ENCODE measurements around the gene MYO1E. TPM values are rescaled to one million over a fixed set of nuclear protein-coding genes. Genes with fewer than 3 reads are reported as not detected.

Gene MYO1E
- total RNA-seq, 2 donors from 2014 or later = 47.8 to 65.6 TPM

DNA sequence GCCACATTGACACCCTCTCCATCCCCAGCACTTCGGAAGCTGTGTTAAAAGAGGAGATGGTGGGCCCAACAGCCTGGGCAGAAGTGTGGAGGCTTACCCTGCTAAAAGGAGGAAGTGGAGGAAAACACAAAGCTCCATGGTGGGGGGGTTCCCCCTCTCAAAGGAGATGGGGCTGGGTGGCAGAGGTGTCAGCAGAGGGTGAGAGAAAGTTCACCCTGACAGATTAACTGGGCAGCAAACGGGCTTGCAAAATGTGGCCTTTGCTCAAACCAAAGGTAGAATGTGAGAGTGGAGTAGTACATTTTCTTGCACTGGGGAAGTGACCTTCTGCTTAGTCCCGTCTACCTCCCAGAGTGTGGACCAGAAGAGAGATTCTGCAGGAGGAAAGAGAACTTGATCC, 44.7 kb downstream of the MYO1E start:
- no peak for DNase-seq
- peaks cover 13% of the 10 kb centered on the region for H3K4me1 Mint-ChIP-seq
- Histone ChIP-seq H3K9me3 (ENCODE audit: control insufficient read depth, low read length) (no peaks in the 10 kb centered on the region), H3K36me3 (ENCODE audit: control insufficient read depth, insufficient read depth, low read length) (no peaks in the 10 kb centered on the region), H3K27me3 (ENCODE audit: control insufficient read depth, insufficient read depth, low read length, poor library complexity, severe bottlenecking) (no peaks in the 10 kb centered on the region), H3K4me3 (ENCODE audit: low read length) (no peak overlapping the region), H3K27ac (ENCODE audit: low read depth, low read length) (no peak overlapping the region), H3K4me1 (ENCODE audit: control insufficient read depth, insufficient read depth, low read length) (no peaks in the 10 kb centered on the region), H3K9ac (ENCODE audit: extremely low read depth, low read length, poor library complexity, severe bottlenecking) (no peak overlapping the region)
- H3K36me3 Mint-ChIP-seq (ENCODE audit: low read depth) = no peaks in the 10 kb centered on the region
- H3K27ac Mint-ChIP-seq = no peak overlapping the region
- no peak overlapping the region for H3K4me3 Mint-ChIP-seq
- H3K9me3 Mint-ChIP-seq = no peaks in the 10 kb centered on the region
- no peaks in the 10 kb centered on the region for H3K27me3 Mint-ChIP-seq (ENCODE audit: insufficient read depth)
- TF ChIP-seq, protein P1, sequence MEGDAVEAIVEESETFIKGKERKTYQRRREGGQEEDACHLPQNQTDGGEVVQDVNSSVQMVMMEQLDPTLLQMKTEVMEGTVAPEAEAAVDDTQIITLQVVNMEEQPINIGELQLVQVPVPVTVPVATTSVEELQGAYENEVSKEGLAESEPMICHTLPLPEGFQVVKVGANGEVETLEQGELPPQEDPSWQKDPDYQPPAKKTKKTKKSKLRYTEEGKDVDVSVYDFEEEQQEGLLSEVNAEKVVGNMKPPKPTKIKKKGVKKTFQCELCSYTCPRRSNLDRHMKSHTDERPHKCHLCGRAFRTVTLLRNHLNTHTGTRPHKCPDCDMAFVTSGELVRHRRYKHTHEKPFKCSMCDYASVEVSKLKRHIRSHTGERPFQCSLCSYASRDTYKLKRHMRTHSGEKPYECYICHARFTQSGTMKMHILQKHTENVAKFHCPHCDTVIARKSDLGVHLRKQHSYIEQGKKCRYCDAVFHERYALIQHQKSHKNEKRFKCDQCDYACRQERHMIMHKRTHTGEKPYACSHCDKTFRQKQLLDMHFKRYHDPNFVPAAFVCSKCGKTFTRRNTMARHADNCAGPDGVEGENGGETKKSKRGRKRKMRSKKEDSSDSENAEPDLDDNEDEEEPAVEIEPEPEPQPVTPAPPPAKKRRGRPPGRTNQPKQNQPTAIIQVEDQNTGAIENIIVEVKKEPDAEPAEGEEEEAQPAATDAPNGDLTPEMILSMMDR (conservative IDR thresholded peaks at IDR 0.05) = no peak
- 84 to 100% methylated on average over 2 to 3 of the region's 3 CpGs for WGBS, 2 experiments (ENCODE audit: insufficient coverage in 1 of 2, insufficient read length in 1 of 2)

GRCh38 chr15:59326856-59327255, 45.8 kb downstream of the MYO1E start:
- Histone ChIP-seq H3K36me3 (ENCODE audit: control insufficient read depth, insufficient read depth, low read length) (no peaks in the 10 kb centered on the region), H3K9me3 (ENCODE audit: control insufficient read depth, low read length) (no peaks in the 10 kb centered on the region), H3K27me3 (ENCODE audit: control insufficient read depth, insufficient read depth, low read length, poor library complexity, severe bottlenecking) (no peaks in the 10 kb centered on the region), H3K27ac (ENCODE audit: low read depth, low read length) (no peak overlapping the region), H3K9ac (ENCODE audit: extremely low read depth, low read length, poor library complexity, severe bottlenecking) (no peak overlapping the region), H3K4me3 (ENCODE audit: low read length) (no peak overlapping the region), H3K4me1 (ENCODE audit: control insufficient read depth, insufficient read depth, low read length) (no peaks in the 10 kb centered on the region)
- no peak overlapping the region for H3K4me3 Mint-ChIP-seq
- H3K36me3 Mint-ChIP-seq (ENCODE audit: low read depth) = no peaks in the 10 kb centered on the region
- WGBS, 2 experiments (ENCODE audit: insufficient coverage in 1 of 2, insufficient read length in 1 of 2) = 77 to 92% methylated on average over 2 to 6 of the region's 6 CpGs
- H3K27me3 Mint-ChIP-seq (ENCODE audit: insufficient read depth) = no peaks in the 10 kb centered on the region
- H3K4me1 Mint-ChIP-seq = peaks cover 13% of the 10 kb centered on the region
- H3K27ac Mint-ChIP-seq = no peak overlapping the region
- DNase-seq = no peak
- H3K9me3 Mint-ChIP-seq = no peaks in the 10 kb centered on the region
- TF ChIP-seq, protein P1 (conservative IDR thresholded peaks at IDR 0.05) = no peak

- H3K9me3 ChIP-seq (ENCODE audit: control insufficient read depth, low read length) = peaks cover 9% of the 10 kb centered on the region
Measured at GRCh38 chr15:59322056-59322759, 50.5 kb downstream of the MYO1E start.

More at GRCh38 chr15:59322056-59322759, 50.5 kb downstream of the MYO1E start:
- no peak for DNase-seq
- Histone ChIP-seq H3K4me1 (ENCODE audit: control insufficient read depth, insufficient read depth, low read length) (no peaks in the 10 kb centered on the region), H3K4me3 (ENCODE audit: low read length) (no peak overlapping the region), H3K9ac (ENCODE audit: extremely low read depth, low read length, poor library complexity, severe bottlenecking) (no peak overlapping the region), H3K27ac (ENCODE audit: low read depth, low read length) (no peak overlapping the region), H3K36me3 (ENCODE audit: control insufficient read depth, insufficient read depth, low read length) (no peaks in the 10 kb centered on the region), H3K27me3 (ENCODE audit: control insufficient read depth, insufficient read depth, low read length, poor library complexity, severe bottlenecking) (no peaks in the 10 kb centered on the region)
- H3K4me3 Mint-ChIP-seq = no peak overlapping the region
- no peaks in the 10 kb centered on the region for H3K27me3 Mint-ChIP-seq (ENCODE audit: insufficient read depth)
- H3K4me1 Mint-ChIP-seq = peaks cover 2% of the 10 kb centered on the region
- H3K27ac Mint-ChIP-seq = no peak overlapping the region
- no CpG with 5 or more reads among the region's 2 CpGs for WGBS, 2 experiments (ENCODE audit: insufficient coverage in 1 of 2, insufficient read length in 1 of 2)
- H3K9me3 Mint-ChIP-seq = peaks cover 12% of the 10 kb centered on the region
- H3K36me3 Mint-ChIP-seq (ENCODE audit: low read depth) = no peaks in the 10 kb centered on the region
- TF ChIP-seq, protein P1 (conservative IDR thresholded peaks at IDR 0.05) = no peak
